GM19328 (cell line): ENCODE results near the gene PDE7B.

ENCODE experiments used
- ATAC-seq: cut with Tn5 transposase; IDR thresholded peaks from one replicate; pipeline ENCODE4 v1.9.1; 2021; ENCODE audit warnings: mild to moderate bottlenecking, moderate library complexity; ENCODE audit not compliant: unreplicated experiment

The PDE7B gene

DNA sequence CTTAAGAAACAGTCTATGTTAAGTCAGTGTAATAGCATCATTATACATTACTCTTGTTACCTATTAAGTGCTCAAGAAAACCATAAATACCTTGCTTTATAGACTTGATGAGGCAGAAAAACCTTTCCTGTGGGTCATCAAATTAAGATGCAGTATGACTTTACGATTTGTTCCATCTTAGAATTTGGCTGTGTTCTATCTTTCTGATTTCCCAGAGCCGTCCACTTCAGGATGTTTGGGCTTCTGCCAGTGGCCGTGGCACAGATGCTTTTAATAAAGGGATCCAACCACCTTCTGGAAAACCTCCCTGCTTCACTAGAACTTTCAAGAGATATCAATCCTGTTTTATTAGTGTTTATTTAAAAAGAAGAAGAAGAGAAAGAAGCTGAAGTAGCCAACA lies 71.2 kb downstream of the PDE7B start:
- ATAC-seq, result no peak

- no peak for ATAC-seq
Observed at GRCh38 chr6:135932651-135933050, 81.2 kb downstream of the PDE7B start.

- no peak for ATAC-seq
Observed at GRCh38 chr6:135935941-135936601, 84.6 kb downstream of the PDE7B start.

DNA sequence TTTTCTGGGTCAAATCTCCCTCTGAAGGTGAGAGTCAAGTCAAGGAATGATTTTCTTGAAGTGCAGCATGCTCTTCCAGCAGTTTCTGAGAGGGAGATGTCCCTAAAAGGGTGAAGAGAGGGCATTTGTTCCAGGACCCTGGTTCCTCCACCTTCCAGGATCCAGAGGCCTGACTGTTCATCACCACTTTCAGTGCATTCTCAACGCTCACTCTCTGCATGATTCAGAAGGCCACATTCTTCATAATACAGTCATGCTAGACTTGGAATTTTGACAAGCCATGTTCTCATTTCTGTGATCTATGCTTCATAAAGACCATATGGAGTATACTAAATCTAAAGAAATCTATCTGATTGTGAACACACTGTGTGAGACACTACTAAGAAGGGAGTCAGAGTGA lies 85.1 kb downstream of the PDE7B start:
- no peak for ATAC-seq

DNA sequence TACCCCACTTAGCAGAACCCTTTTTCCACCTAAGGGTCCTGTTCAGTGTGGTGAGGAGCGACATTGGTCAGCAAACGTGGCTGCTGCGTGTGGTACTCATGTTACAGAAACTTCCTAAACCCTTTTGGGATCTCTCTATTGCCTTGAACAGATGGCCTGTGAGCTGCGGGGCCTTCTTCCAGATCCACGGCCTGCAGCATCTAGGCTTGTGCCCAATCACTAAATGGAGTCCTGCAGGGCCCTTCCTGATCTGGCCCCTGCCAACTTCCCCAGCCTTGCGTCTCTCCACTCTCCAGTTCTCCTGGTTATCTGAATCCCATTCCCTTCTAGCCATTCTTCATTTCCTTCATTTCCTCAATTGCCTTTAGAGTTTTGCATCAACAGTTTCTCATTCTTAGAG lies 85.6 kb downstream of the PDE7B start:
- ATAC-seq, result no peak

GRCh38 chr6:135938576-135939207 lies 87.2 kb downstream of the PDE7B start:
- no peak for ATAC-seq

DNA sequence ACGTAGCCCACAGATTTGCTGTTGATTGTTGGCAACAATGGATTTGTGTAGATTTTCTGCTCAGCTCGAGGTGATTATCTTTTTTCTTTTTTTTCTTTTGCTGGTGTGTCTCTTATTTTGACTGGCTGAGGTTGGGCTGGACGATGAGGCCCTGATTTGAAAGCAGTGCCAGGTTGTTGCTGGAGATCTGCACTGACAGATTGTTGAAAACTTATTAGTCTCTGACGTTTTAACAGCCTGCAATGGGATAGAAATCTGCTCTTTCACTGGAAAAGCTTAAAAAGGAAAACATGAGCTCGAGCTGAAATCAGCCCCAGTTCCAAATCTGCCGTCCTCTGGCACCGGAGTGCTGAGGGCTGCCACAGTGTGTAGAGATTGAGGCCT lies 87.7 kb downstream of the PDE7B start:
- ATAC-seq, result no peak

DNA sequence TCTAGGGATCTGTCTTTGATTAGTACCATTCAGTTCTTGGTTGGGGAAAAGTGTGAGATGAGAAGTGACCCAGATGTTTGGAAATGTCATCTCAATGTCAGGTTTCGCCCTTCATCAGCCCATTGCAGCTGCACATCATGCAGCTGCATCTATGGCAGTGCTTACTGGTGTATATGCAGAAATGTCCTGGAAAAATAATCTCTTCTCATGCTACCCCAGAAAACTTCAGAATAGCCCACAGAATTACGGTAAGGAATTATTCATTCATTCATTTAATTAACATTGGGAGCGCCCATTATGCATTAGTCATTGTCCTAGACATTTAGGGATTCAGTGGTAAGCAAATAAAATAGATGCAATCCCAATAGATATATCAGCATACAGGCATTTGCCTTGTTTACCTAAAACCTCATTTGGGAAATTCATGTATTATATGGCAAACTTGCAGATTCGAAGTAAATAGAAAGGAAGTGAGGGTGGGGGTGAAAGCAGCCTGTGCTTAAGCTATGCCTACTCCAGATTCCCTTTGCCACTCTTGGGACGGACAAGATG lies 89.2 kb downstream of the PDE7B start:
- ATAC-seq, result no peak

- ATAC-seq, result no peak
Observed at GRCh38 chr6:135941275-135942025, 89.9 kb downstream of the PDE7B start.

GRCh38 chr6:135944120-135944519 lies 92.6 kb downstream of the PDE7B start:
- no peak for ATAC-seq

DNA sequence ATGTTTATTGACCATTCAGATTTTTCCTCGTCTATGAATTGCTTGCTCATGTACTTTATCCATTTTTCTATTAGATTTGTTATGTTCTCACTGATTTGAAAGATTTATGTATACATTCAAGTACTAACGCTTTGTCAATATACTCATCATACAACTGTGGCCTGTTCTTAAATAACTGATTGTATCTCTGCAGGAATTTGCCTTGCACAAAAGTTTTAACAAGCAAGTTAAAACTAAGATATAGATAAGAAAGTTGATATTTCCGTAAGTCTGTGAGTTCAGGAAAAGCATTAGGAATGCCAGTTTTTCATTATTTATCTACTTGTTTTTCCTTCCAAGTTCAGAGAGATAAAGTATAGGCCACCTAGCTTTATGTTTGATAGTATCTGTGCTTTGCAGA lies 95.2 kb downstream of the PDE7B start:
- no peak for ATAC-seq

- no peak for ATAC-seq
Observed at GRCh38 chr6:135950669-135951068, 99.2 kb downstream of the PDE7B start.

- ATAC-seq, result no peak
Observed at GRCh38 chr6:135951169-135951568, 99.7 kb downstream of the PDE7B start.

DNA sequence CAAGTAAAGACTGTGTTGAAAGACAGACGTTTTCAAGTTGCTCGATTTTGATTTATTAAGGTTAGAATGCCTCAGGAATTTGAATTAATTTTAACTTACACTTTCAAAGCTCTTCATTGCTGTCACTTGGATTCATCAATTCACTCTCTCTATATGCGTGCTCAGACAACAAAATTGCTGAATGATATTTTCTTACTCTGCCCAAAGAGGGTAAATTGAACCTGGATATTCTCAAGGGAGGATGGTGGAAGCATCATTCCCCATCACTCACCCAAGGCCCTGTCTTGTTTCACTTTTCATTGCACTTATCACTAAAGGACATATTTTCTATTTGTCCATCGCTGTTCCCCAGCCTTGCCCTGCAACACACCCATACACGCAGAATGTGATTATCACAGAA lies 102.3 kb downstream of the PDE7B start:
- ATAC-seq, result no peak

- no peak for ATAC-seq
Observed at GRCh38 chr6:135955099-135955498, 103.6 kb downstream of the PDE7B start.

DNA sequence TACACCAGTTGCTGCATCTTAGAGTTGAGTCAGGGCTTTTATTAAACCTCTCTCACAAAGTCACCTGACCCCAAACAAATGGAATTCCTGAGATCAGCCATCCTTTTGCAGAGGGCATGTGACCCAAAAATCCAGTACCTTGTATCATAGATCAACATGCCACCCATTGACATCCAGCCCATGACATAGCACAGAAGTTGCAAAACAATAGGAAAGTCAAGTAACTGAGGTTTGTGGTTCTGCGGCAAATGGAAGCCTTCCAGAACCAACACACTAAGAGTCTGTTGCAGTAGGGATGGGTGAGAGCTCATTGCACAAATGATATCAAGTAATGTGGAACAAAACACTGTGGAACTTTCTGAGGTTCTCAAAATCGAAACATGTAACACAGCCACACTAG lies 111.2 kb downstream of the PDE7B start:
- no peak for ATAC-seq

DNA sequence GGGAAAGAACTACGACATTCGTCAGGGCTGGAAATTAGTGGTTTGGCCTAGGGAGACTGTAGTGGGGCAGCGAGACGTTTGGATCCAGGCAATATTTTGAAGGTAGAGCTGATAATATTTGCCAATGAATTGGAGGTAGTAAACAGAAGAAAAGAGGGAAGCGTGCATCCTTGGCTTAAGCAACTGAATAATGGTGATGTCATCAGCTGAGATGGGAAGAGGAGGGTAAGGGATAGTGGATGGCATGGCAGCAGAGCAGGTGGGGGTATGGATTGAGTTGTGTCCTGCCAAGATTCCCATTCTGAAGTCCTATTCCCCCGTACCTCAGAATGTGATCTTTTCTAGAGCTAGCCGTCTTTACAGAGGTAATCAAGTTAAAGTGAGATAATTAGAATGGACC lies 119.2 kb downstream of the PDE7B start:
- no peak for ATAC-seq

- no peak for ATAC-seq
Observed at GRCh38 chr6:135971351-135971750, 119.8 kb downstream of the PDE7B start.

GRCh38 chr6:135972150-135972549 lies 120.6 kb downstream of the PDE7B start:
- ATAC-seq, result no peak

GRCh38 chr6:135972586-135972985 lies 121.1 kb downstream of the PDE7B start:
- ATAC-seq, result no peak

DNA sequence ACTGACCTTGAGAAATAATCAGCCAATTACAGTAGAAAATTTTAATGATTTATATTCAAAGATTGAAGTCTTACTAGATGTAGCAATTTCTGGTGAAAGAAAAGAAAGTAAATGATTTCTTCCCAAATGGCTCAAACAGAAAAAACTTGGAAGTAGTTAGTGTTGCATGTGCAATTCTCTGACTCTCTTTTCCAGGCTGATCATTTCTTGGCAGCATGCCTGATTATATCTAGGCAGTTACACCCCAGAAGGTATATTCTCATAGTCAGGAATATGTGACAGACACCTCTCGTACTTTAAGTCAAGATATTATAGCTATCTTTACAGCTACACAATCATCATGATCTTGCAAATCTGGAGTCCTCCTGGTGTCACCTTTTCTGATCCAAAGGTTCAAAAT lies 122.9 kb downstream of the PDE7B start:
- ATAC-seq, result no peak

GRCh38 chr6:135976585-135976984 lies 125.1 kb downstream of the PDE7B start:
- ATAC-seq, result no peak
